IPS DF 4.7 (cell line): ENCODE data around the gene PIP5KL1.

Source experiments
- DNase-seq: peaks from one replicate; pipeline ENCODE4 v3.0.0-alpha.2; 2013; ENCODE audit warnings: low spot score; ENCODE audit errors: extremely low read depth

Gene PIP5KL1

DNA sequence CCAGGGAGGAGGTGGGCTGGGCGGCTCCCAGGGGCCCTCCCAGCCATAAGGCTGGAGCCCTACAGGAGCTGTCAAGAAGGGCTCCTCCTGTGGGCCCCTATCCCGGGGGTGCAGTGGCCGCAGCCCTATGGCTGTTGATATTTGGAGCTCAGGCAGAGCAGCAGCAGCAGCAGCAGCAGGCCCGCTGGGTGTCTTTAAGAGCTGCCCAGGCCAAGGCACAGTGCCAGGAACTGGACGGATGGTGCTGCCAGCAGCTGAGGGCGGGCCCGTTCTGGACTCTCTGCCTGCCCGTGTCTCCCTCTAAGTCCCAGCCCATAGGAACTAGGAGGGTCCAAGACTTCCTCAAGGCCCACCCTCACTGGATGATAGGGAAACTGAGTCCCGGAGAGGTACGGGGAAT, 56.7 kb downstream of the PIP5KL1 start:
- DNase-seq, result no peak

DNA sequence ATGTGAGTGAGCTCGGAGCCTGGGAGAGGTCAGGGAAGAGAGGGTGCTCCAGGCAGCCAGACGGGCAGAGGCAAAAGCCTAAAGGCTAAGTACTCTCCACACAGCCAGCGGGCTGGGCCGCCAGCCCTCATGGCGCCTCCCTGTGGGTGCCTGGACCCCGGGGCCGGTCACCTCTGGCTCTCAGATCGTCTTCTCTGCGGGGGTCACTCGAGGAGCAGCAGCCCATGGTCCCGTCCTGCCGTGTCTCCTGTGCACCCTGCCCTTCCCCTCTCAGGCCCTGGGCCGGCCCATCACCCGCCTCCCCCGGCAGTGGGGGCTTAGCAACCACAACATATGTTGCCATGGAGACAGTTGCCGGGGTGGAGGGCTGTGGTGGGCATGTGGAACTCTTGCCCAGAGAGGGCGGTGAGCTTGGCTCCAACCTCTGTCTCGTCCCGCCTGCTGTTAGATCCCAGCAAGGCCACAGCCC, 57.3 kb downstream of the PIP5KL1 start:
- no peak for DNase-seq

DNA sequence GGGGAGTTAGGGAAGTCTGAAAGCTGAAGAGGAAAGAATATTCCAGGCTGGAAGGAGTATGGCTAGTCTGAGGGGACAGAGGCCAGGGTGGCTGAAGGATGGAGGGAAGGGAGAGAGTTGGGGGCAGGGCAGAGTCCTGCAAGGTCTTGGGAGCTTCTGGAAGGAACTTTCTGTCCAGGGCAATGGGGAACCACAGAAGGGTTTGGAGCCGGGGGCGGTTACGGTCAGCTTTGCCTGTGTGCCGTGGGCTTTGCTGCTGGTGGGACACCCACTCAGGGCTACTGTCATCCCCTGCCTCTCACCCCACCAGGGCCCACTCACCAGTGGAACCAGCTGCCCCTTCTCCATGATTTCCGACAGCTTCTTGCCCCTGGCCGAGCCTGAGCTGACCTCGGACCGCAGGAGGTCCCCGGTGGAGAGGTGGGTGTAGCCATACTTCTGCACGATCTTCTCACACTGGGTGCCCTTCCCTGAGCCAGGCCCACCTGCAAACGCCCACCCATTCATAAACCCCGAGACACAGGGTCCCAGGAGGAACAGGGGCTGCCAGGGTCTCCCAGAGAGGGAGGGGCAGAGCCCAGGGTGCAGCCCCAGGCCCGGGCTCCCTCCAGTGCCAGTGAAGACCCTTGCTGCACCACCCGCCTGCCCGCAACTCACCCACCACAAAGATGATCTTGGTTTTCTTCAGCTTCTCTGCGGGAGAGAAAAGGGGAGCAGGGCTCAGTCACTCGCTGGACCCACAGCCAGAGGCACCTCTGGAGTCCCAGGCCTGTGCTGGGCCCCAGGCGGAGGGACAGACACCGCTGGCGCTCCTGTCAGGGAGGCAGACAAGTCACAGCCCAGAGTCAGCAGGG, 58.0 kb downstream of the PIP5KL1 start:
- DNase-seq, result no peak

DNA sequence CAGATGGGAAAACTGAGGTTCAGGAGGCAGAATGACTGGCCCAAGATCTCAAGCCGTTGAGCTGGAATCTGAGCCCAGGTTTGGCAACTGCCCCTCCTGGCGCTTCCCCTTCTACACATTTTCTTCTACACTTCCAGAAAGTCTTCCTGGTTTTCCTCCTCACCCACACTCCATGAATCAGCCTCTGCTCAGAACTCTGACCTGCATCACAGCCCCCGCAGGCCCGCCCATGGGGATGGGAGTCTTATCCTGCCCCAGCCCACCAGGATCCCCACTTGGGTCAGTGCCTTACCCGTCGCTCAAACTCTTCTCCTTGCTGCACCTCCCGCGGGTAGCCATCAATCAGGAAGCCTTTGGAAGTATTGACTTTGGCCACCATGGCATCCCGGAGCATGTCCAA, 59.0 kb downstream of the PIP5KL1 start:
- DNase-seq, result no peak

DNA sequence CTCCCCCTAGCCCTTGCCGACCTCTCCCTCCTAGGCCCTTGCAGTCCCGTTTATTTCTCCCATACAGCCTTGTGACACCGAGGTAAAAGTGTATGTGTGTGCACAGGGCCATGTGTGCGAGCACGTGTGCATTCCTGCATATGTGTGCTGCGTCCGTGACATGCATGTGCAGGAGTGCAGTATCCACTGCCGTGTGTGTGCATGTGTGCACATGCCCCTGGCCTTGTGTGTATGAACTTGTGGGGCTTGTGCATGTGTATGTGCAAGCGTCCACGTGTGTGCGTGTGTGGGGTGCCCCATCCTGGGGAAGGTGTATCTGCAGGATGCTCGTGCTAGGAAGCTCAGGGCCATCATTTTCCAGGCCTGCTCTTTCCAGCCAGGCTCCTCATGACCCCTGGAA, 59.7 kb downstream of the PIP5KL1 start:
- no peak for DNase-seq
